HEK293 (cell line): ENCODE measurements around the gene C3.

ENCODE experiments used
- CTCF ChIA-PET: fragments of 350-600 bp; formaldehyde crosslinking; extraction: SDS; loops from one replicate; lab custom pipeline; 2021; ENCODE audit warnings: antibody characterized with exemption; lab: Yijun Ruan, JAX
- POLR2A ChIA-PET: fragments of 300-600 bp; formaldehyde crosslinking; extraction: SDS; loops from one replicate; lab custom pipeline; 2020; ENCODE audit warnings: antibody characterized with exemption, inconsistent platforms; lab: Yijun Ruan, JAX
- H3K27ac ChIP-seq: fragments of 200-500 bp; sonication (Bioruptor generic); 2 replicates; pipeline ENCODE4 v1.5.1; 2014; ENCODE audit warnings: low read depth, low read length, control low read depth, inconsistent platforms; ENCODE audit errors: extremely low read depth
- H3K36me3 ChIP-seq, 2 experiments: fragments of 200-500 bp in 1 of 2; sonication (Bioruptor generic) in 1 of 2; 1 replicate in 1 of 2; 2 replicates in 1 of 2; pipeline ENCODE4 v1.5.1; 2014 to 2017; ENCODE audit warnings: inconsistent platforms in 2 of 2, low read length in 2 of 2; ENCODE audit not compliant: control insufficient read depth in 2 of 2, insufficient read depth in 1 of 2
- H3K4me1 ChIP-seq: fragments of 200-500 bp; sonication (Bioruptor generic); 2 replicates; pipeline ENCODE4 v1.5.1; 2014; ENCODE audit warnings: mild to moderate bottlenecking, low read length, inconsistent platforms; ENCODE audit not compliant: control insufficient read depth, insufficient read depth
- H3K4me3 ChIP-seq: 2 replicates; pipeline ENCODE4 v1.5.1; 2011; ENCODE audit warnings: low read depth, mild to moderate bottlenecking, control low read depth, low read length, moderate library complexity
- H3K9me3 ChIP-seq: fragments of 200-500 bp; sonication (Bioruptor generic); 2 replicates; pipeline ENCODE4 v1.5.1; 2014; ENCODE audit warnings: low read depth, low read length, inconsistent platforms; ENCODE audit not compliant: control insufficient read depth, insufficient read depth
- ATF2 ChIP-seq: fragments of 450-650 bp; formaldehyde crosslinking; IDR thresholded peaks from 2 replicates; pipeline ENCODE4 v1.5.1; 2016; ENCODE audit warnings: missing biosample characterization, missing genetic modification characterization, low read depth
- HOXC10 ChIP-seq: sonication (generic); formaldehyde crosslinking; IDR thresholded peaks from 2 replicates; pipeline ENCODE4 v1.8.1; 2023; ENCODE audit warnings: mild to moderate bottlenecking, missing genetic modification reagents
- MEIS1 ChIP-seq: sonication (generic); formaldehyde crosslinking; IDR thresholded peaks from 2 replicates; pipeline ENCODE4 v1.8.1; 2022; ENCODE audit warnings: missing genetic modification reagents, mild to moderate bottlenecking, borderline replicate concordance
- RBAK ChIP-seq: fragments of 450-650 bp; formaldehyde crosslinking; IDR thresholded peaks from 2 replicates; pipeline ENCODE4 v1.5.1; 2016; ENCODE audit warnings: missing biosample characterization, missing genetic modification characterization
- WT1 ChIP-seq: fragments of 450-650 bp; formaldehyde crosslinking; IDR thresholded peaks from 2 replicates; pipeline ENCODE4 v1.5.1; 2016; ENCODE audit warnings: missing biosample characterization, missing genetic modification characterization
- ZBTB1 ChIP-seq: fragments of 450-650 bp; formaldehyde crosslinking; IDR thresholded peaks from 2 replicates; pipeline ENCODE4 v1.5.1; 2016; ENCODE audit warnings: missing biosample characterization, missing genetic modification characterization
- ZBTB17 ChIP-seq: fragments of 450-650 bp; formaldehyde crosslinking; IDR thresholded peaks from 2 replicates; pipeline ENCODE4 v1.5.1; 2016; ENCODE audit warnings: missing biosample characterization, missing genetic modification characterization
- ZBTB26 ChIP-seq: fragments of 450-650 bp; formaldehyde crosslinking; optimal IDR thresholded peaks from 2 replicates; pipeline ENCODE3; 2016; ENCODE audit warnings: missing biosample characterization, mild to moderate bottlenecking, missing genetic modification characterization
- ZEB2 ChIP-seq: fragments of 450-650 bp; formaldehyde crosslinking; IDR thresholded peaks from 2 replicates; pipeline ENCODE4 v1.5.1; 2016; ENCODE audit warnings: missing biosample characterization, missing genetic modification characterization
- ZNF157 ChIP-seq: fragments of 450-650 bp; formaldehyde crosslinking; IDR thresholded peaks from 2 replicates; pipeline ENCODE4 v1.5.1; 2016; ENCODE audit warnings: missing biosample characterization, missing genetic modification characterization
- ZNF174 ChIP-seq: fragments of 450-650 bp; formaldehyde crosslinking; IDR thresholded peaks from 2 replicates; pipeline ENCODE4 v1.5.0; 2017; ENCODE audit warnings: missing biosample characterization, mild to moderate bottlenecking, missing genetic modification characterization
- ZNF248 ChIP-seq: fragments of 450-650 bp; formaldehyde crosslinking; IDR thresholded peaks from 2 replicates; pipeline ENCODE4 v1.5.1; 2017; ENCODE audit warnings: missing biosample characterization, missing genetic modification characterization
- ZNF266 ChIP-seq: fragments of 450-650 bp; formaldehyde crosslinking; IDR thresholded peaks from 2 replicates; pipeline ENCODE4 v1.5.1; 2016; ENCODE audit warnings: missing biosample characterization, missing genetic modification characterization, low read depth
- ZNF416 ChIP-seq: fragments of 450-650 bp; formaldehyde crosslinking; IDR thresholded peaks from 2 replicates; pipeline ENCODE4 v1.5.1; 2016; ENCODE audit warnings: missing biosample characterization, missing genetic modification characterization
- ZNF433 ChIP-seq: fragments of 450-650 bp; formaldehyde crosslinking; IDR thresholded peaks from 2 replicates; pipeline ENCODE4 v1.5.1; 2016; ENCODE audit warnings: missing biosample characterization, missing genetic modification characterization, low read depth
- ZNF473 ChIP-seq: fragments of 450-650 bp; formaldehyde crosslinking; IDR thresholded peaks from 2 replicates; pipeline ENCODE4 v1.5.1; 2017; ENCODE audit warnings: missing biosample characterization, missing genetic modification characterization
- ZNF610 ChIP-seq: fragments of 450-650 bp; formaldehyde crosslinking; IDR thresholded peaks from 2 replicates; pipeline ENCODE4 v1.5.1; 2016; ENCODE audit warnings: missing biosample characterization, missing genetic modification characterization, borderline replicate concordance
- ZNF777 ChIP-seq: fragments of 450-650 bp; formaldehyde crosslinking; IDR thresholded peaks from 2 replicates; pipeline ENCODE4 v1.5.1; 2017; ENCODE audit warnings: missing biosample characterization, missing genetic modification characterization, borderline replicate concordance
- ZNF792 ChIP-seq: fragments of 450-650 bp; formaldehyde crosslinking; IDR thresholded peaks from 2 replicates; pipeline ENCODE4 v1.5.1; 2016; ENCODE audit warnings: missing biosample characterization, missing genetic modification characterization
- TF ChIP-seq, protein P1 (sequence below): fragments of 450-650 bp; formaldehyde crosslinking; IDR thresholded peaks from 2 replicates; pipeline ENCODE4 v1.5.1; 2017; ENCODE audit warnings: missing biosample characterization, missing genetic modification characterization

C3 gene

DNA sequence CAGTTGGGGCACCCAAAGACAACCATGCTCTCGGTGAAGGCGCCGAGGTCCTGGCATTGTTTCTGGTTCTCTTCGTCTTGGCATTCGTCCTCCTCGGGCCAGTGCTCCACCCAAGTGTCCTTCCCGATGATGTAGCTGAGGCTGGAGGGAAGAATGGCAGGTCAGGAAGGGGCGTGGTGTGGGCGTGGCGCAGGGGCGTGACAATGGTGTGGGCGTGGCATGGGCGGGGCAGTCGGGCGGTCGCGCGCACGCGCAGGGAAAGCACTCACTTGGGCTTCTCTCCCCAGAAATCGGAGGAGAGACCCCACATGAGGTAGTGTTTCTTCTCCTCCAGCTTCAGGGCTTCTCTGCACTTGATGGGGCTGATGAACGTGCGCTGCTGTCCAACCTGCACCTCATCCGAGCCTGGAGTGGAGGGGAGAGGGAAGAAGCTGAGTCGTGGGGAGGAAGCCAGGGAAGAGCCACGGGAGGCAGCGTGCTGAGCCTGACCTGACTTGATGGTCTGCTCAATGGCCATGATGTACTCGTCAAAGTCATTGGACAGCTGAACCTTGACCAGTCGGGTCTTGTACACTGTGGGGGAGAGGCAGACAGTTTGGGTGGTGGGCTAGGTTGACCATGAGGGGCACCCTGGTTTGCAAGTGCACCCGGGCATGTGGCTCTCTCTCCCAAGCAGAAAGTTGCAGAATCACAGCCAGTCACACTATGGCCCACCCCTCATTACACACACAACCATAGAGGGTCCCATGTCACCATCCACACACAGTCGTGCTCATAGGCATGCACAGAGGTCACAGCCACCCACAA lies 42.4 kb downstream of the C3 start (continued):
- TF ChIP-seq ZNF792 (tag by site-specific recombination) (no peak), ZNF248 (tag by site-specific recombination) (no peak)
- TF ChIP-seq, all 188 proteins: peak for 14

DNA sequence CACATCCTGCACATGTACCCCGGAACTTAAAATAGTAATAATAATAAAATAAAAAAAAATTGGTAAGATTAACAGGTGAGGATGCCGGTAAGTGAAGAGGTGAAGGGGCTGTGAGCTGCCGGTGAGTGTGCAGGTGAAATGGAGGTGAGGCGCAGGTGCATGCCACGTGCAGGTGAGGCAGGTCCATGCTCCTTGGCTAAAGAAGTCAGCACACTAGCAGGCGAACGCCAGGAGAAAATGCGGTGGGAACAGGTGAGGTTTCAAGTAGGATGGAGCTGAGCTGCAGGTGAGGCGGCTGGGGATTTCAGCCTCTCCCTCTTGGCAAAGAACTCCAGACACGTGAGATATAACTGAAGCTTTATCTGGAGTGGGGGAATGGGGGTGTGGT lies 43.0 kb downstream of the C3 start:
- no peak overlapping the region for H3K4me3 ChIP-seq
- CTCF ChIA-PET: interaction anchor here (0.5 to 1.4 kb wide), 3 partner anchors 161 to 1477 kb away, joined by 4 to 8 read pairs (median 6); no protein-coding TSS in a partner anchor

GRCh38 chr19:6676288-6676687 lies 44.2 kb downstream of the C3 start:
- H3K4me1 ChIP-seq: no peaks in the 10 kb centered on the region
- ChIA-PET CTCF (no interaction called here), POLR2A (no interaction called here)
- no peaks in the 10 kb centered on the region for H3K9me3 ChIP-seq
- no peak overlapping the region for H3K27ac ChIP-seq
- TF ChIP-seq ZEB2 (tag by site-specific recombination): peak; percentile 60; the same call in 1 of the 2 replicates
- no peak for TF ChIP-seq ZNF792 (tag by site-specific recombination)
- no peaks in the 10 kb centered on the region for H3K36me3 ChIP-seq
- no peak overlapping the region for H3K4me3 ChIP-seq

More for the DNA sequence above, 43.0 kb downstream of the C3 start:
- Histone ChIP-seq H3K27ac (no peak overlapping the region), H3K36me3 (no peaks in the 10 kb centered on the region), H3K4me1 (no peaks in the 10 kb centered on the region), H3K9me3 (no peaks in the 10 kb centered on the region)
- POLR2A ChIA-PET: interaction anchor here (0.6 kb wide), 1 partner anchor 178 kb away, joined by 5 read pairs; no protein-coding TSS in a partner anchor
- TF ChIP-seq ZNF174 (tag by site-specific recombination) (no peak), ZBTB26 (tag by site-specific recombination) (no peak), ZNF157 (no peak), MEIS1 (no peak), ZNF473 (tag by site-specific recombination) (no peak), RBAK (tag by site-specific recombination) (no peak), HOXC10 (CRISPR knock-in tag) (no peak), ZNF433 (tag by site-specific recombination) (no peak), ZBTB1 (tag by site-specific recombination) (no peak), ZNF610 (tag by site-specific recombination) (no peak), ZBTB17 (tag by site-specific recombination) (no peak), ZNF266 (no peak), WT1 (tag by site-specific recombination) (no peak), ZNF777 (no peak), ZNF416 (tag by site-specific recombination) (no peak), ATF2 (tag by site-specific recombination) (no peak)
- TF ChIP-seq, protein P1, sequence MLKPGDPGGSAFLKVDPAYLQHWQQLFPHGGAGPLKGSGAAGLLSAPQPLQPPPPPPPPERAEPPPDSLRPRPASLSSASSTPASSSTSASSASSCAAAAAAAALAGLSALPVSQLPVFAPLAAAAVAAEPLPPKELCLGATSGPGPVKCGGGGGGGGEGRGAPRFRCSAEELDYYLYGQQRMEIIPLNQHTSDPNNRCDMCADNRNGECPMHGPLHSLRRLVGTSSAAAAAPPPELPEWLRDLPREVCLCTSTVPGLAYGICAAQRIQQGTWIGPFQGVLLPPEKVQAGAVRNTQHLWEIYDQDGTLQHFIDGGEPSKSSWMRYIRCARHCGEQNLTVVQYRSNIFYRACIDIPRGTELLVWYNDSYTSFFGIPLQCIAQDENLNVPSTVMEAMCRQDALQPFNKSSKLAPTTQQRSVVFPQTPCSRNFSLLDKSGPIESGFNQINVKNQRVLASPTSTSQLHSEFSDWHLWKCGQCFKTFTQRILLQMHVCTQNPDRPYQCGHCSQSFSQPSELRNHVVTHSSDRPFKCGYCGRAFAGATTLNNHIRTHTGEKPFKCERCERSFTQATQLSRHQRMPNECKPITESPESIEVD: no peak
